GM18498 (cell line): Measurements from ENCODE around the gene ADSL.
"Not testable (repeated sequence)": the region's sequence is repeated elsewhere in the genome, so short reads cannot be mapped to it uniquely, and the experiment has no call there.

Experiments used
- ATAC-seq: cut with Tn5 transposase; IDR thresholded peaks from one replicate; pipeline ENCODE4 v1.9.1; 2021; ENCODE audit warnings: mild to moderate bottlenecking, moderate library complexity; ENCODE audit not compliant: unreplicated experiment

ADSL gene

DNA sequence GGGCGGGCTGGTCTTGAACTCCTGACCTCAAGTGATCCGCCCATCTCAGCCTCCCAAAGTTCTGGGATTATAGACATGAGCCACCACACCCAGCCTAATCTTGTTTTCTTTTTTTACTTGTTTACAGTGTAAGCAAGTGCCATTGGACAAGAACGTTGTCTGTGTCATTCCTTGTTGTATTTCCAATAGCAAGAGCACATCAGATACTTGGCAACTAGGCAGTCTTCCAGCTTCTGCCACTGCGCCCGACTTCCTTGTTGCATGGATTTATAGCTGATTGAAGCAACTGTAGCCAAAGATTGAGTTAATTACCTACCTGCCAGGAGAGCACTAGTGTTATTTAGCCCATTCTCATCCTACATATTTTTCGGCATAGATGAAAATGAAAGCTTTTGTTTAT lies 21.0 kb downstream of the ADSL start:
- no peak for ATAC-seq

DNA sequence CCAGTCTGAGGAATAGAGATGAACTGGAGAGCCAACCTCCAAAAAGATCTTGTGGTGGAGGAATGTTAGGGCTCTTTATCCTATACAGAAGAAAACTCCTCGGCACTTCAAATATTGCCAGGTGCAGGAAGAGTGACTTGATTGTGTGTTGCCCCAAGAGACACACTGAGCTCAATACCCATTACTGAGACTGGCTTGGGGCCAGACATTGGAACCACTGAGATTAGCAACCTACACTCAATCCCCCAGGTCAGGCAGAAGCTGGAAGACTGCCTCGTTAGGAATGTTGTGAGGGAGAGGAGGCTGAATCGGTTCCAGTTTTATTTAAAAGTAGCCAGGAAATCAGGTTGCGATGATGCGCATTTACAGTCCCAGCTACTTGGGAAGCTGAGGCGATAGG lies 21.7 kb downstream of the ADSL start:
- no peak for ATAC-seq

DNA sequence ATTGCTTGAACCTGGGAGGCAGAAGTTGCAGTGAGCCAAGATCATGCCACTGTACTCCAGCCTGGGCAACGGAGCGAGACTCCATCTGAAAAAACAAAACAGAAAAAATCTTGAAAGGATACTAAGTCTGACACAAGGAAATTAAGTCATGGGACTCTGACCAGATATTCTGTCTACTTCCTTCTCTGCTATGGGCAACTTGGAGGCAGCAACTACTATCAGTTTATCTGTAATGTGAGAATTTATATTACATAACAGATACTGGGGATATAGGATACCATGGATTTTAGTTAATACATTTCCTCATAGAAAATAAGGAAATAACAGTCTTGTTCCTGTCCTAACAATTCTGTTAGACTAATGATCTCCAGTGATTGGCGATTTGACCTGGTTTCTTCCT lies 22.5 kb downstream of the ADSL start:
- ATAC-seq, result no peak

DNA sequence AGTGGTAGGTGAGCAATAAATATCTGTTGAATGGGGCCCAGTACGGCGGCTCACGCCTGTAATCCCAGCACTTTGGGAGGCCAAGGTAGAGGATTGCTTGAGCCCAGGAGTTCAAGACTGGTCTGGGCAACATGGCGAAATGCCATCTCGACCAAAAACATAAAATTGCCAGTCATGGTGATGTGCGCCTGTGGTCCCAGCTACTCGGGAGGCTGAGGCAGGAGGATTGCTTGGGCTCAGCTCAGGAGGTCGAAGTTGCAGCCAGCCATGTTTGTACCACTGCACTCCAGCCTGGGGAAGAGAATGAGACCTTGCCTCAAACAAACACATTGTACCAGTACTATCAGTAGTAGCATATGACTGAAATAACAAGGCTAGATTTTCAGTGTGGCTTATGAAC lies 28.3 kb downstream of the ADSL start:
- ATAC-seq, result no peak

DNA sequence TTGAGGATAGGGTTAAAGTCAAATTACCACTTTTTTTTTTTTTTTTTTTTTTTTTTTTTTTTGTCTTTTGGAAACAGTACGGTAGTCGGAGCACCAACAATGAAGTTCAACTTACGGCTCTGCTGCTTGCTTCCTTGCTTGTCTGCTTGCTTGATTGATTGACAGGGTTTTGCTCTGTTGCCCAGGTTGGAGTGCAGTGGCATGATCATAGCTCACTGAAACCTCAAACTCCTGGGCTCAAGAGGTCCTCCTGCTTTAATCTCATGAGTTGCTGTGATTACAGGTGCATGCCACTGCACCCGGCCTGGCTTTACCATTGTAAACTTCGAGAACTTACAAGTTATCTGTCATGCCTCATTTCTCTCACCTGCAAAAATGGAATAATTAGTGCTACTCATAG lies 29.8 kb downstream of the ADSL start:
- ATAC-seq, result no peak

DNA sequence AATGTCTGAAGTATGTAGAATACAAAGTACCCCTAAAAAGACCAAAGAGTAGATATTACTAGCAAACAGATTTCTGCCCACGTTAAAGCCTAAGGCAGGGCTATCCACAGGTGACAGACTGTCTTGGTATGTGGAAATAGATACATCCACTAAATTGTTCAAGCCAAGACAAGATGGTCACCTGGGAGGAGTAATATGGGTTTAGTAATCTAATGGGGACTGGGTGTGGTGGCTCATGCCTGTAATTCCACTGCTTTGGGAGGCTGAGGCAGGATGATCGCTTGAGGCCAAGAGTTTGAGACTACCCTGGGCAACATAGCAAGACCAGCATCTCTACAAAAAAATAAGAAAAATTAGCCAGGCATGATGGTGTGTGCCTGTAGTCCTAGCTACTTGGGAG lies 31.6 kb downstream of the ADSL start:
- no peak for ATAC-seq

DNA sequence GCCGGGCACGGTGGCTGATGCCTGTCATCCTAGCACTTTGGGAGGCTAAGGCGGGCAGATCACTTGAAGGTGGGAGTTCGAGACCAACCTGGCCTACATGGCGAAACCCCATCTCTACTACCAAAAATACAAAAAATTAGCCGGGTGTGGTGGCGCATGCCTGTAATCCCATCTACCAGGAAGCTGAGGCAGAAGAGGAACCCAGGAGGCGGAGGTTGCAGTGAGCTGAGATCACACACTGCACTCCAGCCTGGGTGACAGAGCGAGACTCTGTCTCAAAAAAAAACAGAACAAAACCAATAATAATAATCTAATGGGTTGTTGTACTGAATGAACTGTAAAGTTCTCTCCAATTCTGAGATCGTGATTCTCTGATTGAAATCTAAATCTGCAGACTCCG lies 32.1 kb downstream of the ADSL start:
- not testable (repeated sequence) for ATAC-seq

DNA sequence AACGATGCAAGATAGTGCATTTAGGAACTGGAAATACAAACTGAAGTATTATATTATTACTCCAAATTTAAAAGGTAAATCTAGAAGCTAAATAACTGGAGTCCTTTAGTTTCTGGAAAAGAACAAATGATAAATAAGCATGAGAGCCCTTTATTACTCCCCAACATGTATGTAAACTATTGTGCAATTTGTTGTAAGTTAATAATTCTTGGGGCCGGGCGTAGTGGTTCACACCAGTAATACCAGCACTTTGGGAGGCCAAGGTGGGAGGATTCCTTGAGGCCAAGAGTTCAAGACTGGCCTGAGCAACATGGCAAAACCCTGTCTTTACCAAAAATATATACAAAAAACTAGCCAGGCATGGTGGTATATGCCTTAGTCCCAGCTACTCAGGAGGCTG lies 35.2 kb downstream of the ADSL start:
- no peak for ATAC-seq

DNA sequence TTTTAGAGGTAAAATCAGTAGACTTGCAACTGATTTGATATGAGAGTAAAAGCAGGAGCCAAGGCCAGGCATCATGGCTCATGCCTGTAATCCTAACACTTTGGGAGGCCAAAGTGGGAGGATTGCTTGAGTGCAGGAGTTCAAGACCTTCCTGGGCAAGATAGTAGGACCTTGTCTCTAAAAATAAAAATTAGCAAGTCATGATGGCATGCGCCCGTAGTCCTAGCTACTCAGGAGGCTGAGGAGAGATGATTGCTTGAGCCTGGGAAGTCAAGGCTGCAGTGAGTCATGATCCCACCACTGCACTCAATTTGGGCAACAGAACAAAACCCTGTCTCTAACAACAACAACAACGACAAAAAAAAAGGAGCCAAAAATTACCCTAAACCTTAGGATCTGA lies 37.6 kb downstream of the ADSL start:
- ATAC-seq, result no peak

DNA sequence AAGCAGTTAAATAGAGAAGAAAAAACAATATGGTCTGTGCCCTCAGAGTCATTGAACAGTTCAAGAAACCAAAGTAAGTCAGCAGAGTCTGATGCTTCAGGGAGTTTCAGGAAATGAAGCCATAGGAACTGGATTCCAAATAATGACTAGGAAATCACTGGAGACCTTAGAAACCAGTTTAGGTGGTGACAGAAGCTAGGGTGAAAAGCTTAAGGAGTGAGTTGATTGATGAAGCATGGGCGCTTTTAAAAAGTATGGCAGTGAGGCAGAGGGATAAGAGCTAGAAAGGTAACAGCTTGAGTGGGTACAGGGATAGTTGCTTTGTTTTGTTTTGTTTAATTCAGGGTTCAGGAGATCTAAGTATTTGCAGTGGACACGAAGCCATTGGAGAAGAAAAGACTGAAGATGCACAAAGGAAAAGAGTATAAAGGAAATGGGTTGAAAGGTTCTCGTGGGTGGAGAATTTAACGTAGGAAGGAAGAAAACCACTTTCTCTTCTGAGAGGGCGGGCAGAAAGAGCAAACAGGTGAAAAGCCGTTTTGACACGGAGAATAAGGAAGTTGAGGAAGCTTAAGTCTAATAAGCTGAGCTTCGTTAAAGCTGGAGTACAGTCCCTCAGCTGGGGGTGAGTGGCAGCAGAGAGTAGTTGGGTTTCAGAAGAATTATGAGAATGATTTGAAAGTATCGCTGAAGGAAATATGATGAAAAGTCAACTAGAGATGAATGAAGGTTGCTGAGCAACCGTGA lies 38.9 kb downstream of the ADSL start:
- peak; percentile 55 for ATAC-seq

DNA sequence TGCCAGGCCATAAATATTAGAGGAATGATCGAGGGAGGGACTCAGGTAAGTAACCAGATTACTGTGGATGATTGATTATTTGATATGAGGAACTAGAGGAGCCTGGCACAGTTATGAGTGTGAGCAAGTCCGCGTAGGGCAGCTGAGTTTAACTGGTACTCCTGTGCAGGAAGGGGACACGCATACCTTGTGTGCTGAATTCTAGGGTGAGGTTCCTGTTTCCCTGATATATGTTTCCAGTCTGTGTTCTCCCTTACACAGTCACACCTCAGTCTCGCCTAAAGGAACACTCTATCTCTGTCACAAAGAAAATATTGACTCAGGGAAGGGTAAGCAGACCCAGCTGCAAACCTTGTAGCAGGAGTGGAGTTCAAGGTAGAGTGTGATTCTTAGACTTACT lies 41.4 kb downstream of the ADSL start:
- ATAC-seq, result no peak

DNA sequence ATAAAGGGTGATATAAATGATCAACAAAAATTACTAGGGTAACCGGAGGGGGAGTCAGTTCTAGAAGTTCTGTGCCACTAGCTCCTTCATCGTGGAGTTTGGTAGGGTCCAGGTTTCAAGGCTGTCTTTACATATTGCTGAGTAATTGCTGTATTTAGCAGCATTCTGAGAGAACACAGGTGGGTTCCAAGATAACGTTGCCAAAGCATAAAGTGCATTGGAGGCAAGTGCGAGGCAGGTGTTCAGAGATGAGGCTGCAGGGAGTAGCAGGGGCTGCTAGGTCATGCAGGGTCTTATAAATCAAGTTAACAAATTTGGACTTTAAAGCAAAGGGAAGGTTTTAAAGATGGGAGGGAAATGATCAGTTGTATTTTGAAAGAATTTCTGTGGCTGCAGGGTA lies 41.9 kb downstream of the ADSL start:
- no peak for ATAC-seq

DNA sequence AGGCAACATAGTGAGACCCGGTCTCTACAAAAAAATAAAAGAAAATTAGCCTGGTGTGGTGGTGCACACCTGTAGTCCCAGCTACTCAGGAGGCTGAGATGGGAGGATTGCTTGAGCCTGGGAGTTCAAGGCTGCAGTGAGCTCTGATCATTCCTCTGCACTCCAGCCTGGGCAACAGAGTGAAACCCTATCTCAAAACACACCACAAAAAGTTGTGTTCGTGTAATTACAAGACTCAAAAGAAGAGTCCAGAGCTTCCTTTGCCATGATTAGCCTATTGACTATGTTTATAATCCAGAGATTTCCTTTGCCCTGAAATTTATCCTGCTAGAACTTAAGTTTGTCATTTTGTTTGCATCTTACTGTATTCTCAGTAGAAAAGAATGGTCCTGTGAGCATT lies 45.1 kb downstream of the ADSL start:
- ATAC-seq, result no peak

DNA sequence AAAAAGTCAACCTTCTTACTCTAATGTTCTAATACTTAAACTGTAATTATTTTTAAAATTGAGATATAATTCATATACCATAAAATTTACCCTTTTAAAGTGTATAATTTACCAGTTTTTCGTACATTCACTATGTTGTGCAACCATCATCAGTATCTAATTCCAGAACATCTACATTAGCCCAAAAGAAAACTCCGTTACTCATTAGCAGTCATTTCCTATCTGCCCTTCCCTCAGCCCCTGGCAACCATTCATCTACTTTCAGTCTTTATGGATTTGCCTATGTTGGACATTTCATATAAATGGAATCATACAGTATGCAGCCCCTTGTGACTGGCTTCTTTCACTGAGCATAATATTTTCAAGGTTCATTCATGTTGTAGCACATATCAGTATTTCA lies 46.3 kb downstream of the ADSL start:
- ATAC-seq, result no peak

DNA sequence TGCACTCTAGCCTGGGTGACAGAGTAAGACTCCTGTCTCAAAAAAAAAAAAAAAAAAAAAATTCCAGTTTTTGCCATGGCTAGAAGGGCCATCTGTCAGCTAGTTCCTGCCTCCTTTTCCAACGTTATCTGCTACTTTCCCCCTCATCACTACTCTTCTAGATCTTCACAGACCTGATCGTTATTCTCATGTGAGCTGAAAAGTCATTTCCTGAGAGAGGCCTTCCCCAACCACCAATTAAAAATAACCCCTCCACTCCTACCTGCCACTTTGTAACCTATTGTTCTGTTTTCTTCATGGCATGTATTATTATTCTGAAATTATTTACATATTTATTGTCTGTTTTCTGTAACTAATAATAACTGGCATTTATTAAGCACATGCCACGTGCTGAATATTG lies 48.3 kb downstream of the ADSL start:
- ATAC-seq, result no peak

DNA sequence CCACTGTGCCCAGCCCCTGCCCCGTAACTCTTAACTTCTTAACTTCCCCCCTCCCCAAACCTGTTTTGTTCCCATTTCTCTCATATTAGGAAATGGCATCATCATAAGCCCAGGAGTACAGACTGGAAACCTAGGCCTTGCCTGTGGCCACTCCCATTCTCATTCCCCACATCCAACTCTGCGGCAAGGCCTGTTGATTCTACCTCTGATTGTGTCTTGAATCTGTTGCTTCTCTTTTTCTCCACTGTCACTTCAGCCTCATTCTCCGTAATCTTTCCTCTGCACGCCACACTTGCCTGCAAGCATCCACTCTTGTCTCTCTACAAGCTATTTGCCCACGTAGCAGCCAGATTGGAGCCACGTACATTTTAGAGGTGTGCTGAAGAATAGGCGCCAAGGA lies 49.3 kb downstream of the ADSL start:
- ATAC-seq, result no peak

DNA sequence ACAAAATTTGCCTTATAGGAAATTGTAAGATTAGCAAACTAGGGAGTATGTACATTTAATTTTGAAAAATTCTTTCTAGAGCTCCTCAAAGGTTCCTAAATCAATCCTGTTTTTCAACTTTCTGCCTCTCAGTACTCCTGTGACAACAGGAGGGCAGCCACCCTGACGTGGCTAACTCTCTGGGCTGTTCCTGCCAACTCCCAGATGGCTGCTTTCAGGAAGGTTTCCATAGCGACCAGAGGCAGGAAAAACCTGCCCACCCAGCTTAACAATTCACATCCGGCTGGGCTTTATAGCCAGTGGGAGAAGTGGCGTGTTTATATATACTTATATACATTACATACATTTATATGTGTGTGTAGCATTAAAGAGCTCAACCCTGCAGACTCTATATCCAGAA lies 50.6 kb downstream of the ADSL start:
- ATAC-seq, result no peak

DNA sequence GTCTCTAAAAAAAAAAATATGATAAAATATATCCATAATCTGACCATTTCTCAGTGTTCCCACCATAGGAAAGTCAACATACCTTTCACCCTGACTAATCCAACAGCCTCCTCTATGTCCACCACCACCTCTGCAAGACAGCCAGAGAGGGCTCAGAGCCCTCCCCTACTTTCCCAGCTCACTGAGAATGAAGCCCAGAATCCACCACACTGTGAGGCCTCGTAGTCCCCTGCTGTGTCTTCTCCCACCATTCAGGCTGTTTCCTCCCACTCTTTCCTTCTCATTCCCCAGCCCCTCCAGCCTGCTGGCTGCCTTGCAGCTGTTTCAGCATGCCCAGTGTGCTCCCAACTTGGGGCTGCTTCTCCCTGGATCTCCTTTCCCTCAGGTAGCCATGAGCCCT lies 51.1 kb downstream of the ADSL start:
- ATAC-seq, result no peak

DNA sequence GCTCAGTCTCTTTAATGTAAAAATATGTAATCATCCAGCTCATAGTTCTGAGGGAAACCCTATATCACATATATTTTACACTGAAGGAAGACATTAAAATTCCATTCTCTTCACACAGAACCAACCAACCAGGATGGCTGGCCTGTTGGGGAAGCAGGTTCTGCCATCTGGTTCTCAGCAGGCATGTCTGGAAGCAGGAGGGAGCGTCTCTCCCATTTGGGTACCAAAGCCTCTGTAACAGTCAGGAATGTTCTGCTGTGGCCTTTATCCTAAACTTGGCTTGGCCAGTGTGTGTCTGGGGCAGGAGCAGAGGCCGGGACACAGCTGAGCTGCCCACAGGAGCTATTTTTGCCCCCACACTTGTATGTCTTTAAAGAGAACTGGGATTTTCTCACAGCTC lies 53.3 kb downstream of the ADSL start:
- no peak for ATAC-seq

DNA sequence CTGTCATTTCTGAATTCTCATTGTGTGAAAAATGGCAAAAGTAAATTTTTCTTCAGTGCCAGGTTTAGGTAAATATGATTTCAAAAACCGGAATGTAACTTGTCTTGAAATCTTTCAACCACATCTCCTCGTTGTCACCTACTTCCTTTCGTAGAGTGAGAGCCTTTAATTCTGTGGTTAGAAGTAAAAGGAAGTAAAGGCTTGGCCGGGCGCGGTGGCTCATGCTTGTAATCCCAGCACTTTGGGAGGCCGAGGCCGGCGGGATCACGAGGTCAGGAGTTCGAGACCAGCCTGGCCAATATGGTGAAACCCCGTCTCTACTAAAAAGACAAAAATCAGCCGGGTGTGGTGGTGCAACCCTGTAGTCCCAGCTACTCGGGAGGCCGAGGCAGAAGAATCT lies 53.9 kb downstream of the ADSL start:
- ATAC-seq, result no peak

DNA sequence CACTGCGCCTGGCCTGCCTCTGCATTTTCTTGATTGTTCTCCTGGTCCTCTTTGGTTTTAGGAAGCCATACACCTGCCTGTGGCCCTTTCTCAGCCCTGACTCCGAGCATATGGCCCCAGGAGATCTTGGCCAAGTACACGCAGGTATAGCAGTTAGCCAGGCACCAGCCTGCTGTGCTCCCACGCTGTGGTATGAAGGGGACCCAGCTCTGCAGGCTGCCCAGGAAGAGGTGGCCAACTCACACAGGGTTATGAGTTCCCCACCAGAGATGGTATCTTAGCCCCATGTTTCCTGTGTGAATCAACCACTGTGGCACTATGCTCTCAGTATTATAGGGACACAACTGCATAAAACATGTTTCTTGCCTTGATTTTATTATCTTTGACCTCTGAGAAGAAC lies 55.2 kb downstream of the ADSL start:
- ATAC-seq, result no peak

DNA sequence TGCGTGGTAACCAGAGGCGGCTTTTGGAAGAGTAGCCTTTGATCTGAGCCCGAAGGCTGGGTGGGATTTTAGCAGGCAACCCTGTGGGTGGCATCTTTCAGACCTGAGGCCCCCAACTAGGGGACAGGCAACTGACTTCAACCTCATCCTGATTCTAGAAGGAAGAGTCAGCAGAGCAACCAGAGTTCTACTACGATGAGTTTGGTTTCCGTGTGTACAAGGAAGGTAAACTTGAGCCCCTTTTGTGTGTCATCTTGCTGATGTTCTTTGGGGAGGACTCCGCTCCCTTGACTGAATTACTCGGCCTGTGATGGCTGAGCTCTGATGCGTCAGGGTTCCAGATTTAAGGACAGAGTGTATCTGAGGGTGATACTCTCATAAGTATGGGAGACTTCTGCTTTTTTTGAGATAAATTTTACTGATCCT lies 55.7 kb downstream of the ADSL start:
- no peak for ATAC-seq

DNA sequence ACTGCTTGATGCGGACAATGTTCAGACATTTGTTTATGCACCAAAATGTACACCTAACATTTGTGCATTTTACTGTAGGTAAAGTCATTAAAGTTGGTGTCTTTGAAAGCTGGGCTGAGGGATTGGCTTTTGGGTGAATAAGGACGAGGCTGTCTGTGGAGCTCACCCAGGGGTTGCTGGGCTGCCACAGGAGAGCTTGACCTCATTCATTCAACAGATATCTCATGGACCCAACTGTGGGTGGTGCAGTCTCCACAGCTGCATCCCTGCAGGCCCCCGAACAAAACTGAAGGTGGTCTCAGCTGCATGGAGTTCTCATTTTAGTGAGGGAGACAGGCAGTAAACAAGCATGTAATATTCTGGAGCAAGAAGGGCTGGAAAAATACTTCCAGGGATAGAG lies 56.8 kb downstream of the ADSL start:
- no peak for ATAC-seq
